GM12864 (cell line): ENCODE measurements around the gene TCAIM.

ENCODE experiments used
- DNase-seq: peaks from one replicate; pipeline ENCODE4 v3.0.0-alpha.2; 2011; ENCODE audit warnings: low read depth
- H3K4me3 ChIP-seq: 2 replicates; pipeline ENCODE4 v1.5.1; 2011; ENCODE audit warnings: mild to moderate bottlenecking, low read depth, low read length, control low read depth
- TF ChIP-seq, protein P1 (sequence below): IDR thresholded peaks from 2 replicates; pipeline ENCODE4 v1.5.1; 2011; ENCODE audit warnings: low read depth, mild to moderate bottlenecking, moderate library complexity, low read length, control low read depth, inconsistent platforms; ENCODE audit errors: missing control alignments

TCAIM gene

DNA sequence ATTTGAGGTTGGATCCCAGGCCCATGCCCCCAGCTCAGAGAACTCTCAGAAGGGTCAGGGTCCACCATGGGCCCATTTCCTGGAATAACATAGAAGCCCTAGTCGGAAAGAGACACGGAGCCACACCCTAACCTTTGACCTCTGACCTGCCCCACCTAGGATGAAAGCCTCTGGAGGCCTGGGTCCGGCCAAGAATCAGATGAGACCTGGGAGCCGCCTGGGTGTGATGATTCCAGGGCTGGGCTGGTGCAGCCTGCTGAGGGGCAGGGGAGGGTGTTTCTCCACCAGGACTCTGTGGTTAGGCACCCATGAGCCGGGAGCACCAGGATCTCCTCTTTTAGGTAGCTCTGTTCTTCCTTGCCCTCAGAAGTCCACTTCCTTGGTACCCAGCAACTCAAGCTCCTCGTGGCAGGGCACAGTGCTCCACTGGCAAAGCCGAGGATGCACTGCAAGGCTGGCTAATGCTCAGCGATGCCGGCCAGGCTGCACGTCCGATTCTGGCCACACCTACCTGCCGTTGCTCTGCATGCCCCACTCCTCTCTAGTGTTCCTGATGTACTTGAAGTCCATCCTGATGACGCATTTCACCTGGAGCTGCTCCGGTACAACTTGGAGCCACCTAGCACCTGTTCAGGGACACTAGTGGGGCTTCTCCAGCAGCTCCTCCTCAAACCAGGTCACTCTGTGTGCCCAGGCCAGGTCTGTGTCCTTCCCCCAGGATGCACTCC, 81.5 kb downstream of the TCAIM start:
- H3K4me3 ChIP-seq: no peak overlapping the region
- DNase-seq: no peak
- TF ChIP-seq, protein P1, sequence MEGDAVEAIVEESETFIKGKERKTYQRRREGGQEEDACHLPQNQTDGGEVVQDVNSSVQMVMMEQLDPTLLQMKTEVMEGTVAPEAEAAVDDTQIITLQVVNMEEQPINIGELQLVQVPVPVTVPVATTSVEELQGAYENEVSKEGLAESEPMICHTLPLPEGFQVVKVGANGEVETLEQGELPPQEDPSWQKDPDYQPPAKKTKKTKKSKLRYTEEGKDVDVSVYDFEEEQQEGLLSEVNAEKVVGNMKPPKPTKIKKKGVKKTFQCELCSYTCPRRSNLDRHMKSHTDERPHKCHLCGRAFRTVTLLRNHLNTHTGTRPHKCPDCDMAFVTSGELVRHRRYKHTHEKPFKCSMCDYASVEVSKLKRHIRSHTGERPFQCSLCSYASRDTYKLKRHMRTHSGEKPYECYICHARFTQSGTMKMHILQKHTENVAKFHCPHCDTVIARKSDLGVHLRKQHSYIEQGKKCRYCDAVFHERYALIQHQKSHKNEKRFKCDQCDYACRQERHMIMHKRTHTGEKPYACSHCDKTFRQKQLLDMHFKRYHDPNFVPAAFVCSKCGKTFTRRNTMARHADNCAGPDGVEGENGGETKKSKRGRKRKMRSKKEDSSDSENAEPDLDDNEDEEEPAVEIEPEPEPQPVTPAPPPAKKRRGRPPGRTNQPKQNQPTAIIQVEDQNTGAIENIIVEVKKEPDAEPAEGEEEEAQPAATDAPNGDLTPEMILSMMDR: no peak

DNA sequence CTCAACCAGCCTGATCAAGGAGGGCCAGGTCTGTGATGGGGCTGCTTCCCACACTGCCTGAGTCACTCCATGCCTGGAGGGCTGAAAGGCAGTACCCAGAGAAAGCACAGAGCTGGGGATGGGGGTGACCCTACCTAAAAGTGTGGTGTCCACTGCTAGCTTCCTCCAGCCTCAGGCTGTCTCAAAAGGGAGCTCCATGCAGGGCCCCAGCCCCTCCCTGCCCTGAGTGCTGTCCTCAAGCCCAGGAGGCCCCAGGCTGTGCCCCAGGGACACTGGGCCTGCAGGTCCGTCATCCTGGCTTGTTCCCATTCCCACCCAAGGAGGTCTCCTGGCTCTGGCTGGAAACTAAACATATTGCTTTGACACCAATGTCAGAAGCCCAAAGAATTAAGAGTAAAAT, 82.1 kb downstream of the TCAIM start:
- H3K4me3 ChIP-seq: no peak overlapping the region
- DNase-seq: no peak
- TF ChIP-seq, protein P1: no peak

DNA sequence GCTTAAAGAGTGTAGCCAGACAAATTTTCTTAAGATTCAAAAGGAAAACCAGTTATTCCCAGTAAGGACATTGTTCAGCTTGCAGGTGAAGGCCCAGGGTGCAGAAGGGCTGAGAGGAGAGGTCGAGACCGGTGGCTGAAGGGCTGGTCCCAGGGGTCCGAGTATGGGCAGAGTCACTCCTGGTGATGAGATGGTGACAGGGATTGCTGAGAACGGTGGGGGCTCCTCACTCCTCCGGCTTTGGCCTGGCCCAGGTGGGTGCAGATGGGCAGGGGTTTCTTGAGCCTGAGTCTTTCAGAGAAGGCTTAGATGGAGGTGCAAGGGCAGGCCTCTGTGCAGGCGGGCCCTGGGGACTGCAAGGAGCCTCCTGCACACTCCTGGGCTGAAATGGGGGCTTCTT, 82.7 kb downstream of the TCAIM start:
- H3K4me3 ChIP-seq: no peak overlapping the region
- TF ChIP-seq, protein P1: no peak
- no peak for DNase-seq

DNA sequence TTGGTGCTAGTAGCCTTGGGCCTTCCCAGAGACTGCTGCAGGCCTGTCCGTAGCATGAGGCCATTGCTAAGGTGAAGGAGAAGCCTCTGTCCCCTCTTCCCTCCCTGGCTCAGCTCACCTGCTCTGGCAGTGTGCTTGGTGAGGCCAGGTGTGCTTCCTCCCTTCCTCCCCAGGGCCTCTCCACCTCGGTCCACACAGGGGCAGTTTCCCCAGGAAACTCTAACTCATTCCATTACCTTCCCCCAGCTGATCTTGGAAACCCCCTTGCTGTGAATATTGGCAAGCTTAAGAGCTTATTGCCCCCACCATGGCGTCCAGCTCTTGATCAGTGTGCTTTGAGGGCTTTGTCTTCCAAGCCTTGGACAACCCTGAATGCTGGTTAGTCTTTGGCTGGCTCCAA, 86.2 kb downstream of the TCAIM start:
- TF ChIP-seq, protein P1: no peak
- DNase-seq: no peak
- no peak overlapping the region for H3K4me3 ChIP-seq

DNA sequence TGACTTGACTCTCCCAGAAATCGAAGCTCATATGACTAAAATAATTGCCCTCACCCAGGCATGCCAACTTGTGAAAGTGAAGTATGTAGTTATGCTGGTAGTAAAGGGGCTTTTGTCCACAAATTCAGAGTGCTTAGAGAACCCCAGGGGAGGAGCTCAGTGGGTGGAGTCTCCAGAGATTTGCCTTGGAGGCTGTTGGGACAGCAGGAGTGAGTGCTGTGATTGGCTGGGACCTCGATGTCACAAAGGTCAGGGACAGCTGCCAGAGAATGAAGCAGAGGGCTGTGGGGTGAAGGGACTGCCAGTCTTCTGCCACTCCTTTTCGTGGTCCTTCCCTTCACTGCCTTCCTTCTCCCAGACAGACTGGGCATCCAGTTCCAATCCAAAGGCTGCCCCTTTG, 89.1 kb downstream of the TCAIM start:
- TF ChIP-seq, protein P1: no peak
- H3K4me3 ChIP-seq: no peak overlapping the region
- DNase-seq: no peak

DNA sequence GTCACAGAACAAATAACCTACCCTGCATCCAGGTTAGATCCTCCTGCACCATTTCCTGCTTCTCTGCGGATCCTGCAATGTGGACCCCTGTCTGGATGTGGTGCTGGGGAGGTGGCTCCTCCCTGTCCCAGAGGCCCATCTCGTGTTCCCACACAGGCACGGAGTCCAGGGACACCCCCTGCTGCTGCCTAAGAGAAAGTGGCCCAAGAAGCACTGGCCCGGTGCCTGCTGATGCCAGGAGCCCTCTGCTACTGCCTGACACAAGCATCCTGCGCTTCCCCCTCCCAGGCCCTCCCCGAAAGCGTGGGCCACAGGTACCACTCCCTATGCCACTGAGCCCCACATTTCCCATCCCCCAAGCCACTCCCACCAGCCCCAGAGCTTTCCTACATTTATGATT, 90.3 kb downstream of the TCAIM start:
- DNase-seq: no peak
- H3K4me3 ChIP-seq: no peak overlapping the region
- TF ChIP-seq, protein P1: no peak

DNA sequence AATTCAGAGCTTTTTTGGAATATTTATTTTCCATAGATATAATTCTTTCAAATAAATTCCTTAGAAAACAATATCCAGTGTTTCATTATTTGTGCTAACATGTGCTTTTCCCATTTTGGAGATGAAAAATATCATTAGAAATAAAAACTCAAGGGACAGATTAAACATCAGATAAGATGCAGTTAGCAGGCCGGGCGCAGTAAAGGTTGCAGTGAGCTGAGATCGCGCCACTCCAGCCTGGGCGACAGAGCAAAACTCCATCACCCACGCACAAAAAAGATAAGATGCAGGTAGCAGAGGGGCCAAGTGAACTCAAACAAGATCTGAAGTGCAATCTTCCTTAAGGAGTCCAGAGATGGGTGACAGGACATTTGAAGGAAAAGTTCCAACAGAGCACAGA, 90.9 kb downstream of the TCAIM start:
- TF ChIP-seq, protein P1: no peak
- DNase-seq: no peak
- H3K4me3 ChIP-seq: no peak overlapping the region
